Neural crest cell (in vitro differentiated cells): Measurements from ENCODE around the gene SUCLG2. TPM values are rescaled to one million over a fixed set of nuclear protein-coding genes. Genes with fewer than 3 reads are reported as not detected.
"Not testable (repeated sequence)": the region's sequence is repeated elsewhere in the genome, so short reads cannot be mapped to it uniquely, and the experiment has no call there.

ENCODE experiments used
- DNase-seq: peaks from one replicate; pipeline ENCODE4 v3.0.0; 2021; ENCODE audit warnings: low read depth, mixed read lengths, low spot score
- H3K27ac Mint-ChIP-seq: one replicate; pipeline ENCODE4 v1.8.0; 2021; ENCODE audit warnings: mild to moderate bottlenecking, mixed read lengths; ENCODE audit not compliant: unreplicated experiment
- H3K27me3 Mint-ChIP-seq: 2 replicates; pipeline ENCODE4 v1.8.0; 2021; ENCODE audit warnings: low read depth, mild to moderate bottlenecking, mixed read lengths
- H3K36me3 Mint-ChIP-seq: 2 replicates; pipeline ENCODE4 v1.8.0; 2021; ENCODE audit warnings: low read depth, mild to moderate bottlenecking, mixed read lengths
- H3K4me1 Mint-ChIP-seq: 2 replicates; pipeline ENCODE4 v1.8.0; 2021; ENCODE audit warnings: mixed read lengths
- H3K4me3 Mint-ChIP-seq: one replicate; pipeline ENCODE4 v1.8.0; 2021; ENCODE audit warnings: mild to moderate bottlenecking, mixed read lengths
- H3K9me3 Mint-ChIP-seq: 2 replicates; pipeline ENCODE4 v1.8.0; 2021; ENCODE audit warnings: mixed read lengths
- CTCF ChIP-seq: fragments of 200-600 bp; sonication (generic); conservative IDR thresholded peaks from 2 replicates; pipeline ENCODE4 v1.5.0; 2021; ENCODE audit warnings: antibody characterized with exemption, mild to moderate bottlenecking
- total RNA-seq: library from RNA; stranded (reverse); gene quantifications from 2 replicates; pipeline ENCODE4 v1.2.1, GENCODE V29; 2021

SUCLG2 gene
- total RNA-seq, 1 donor from 2014 or later, result 36.4 TPM

GRCh38 chr3:67540198-67540894, 114.1 kb downstream of the SUCLG2 start:
- Mint-ChIP-seq H3K27ac (no peak overlapping the region), H3K27me3 (no peaks in the 10 kb centered on the region), H3K36me3 (peaks cover 27% of the 10 kb centered on the region), H3K9me3 (peaks cover 13% of the 10 kb centered on the region), H3K4me3 (no peak overlapping the region), H3K4me1 (no peaks in the 10 kb centered on the region)
- no peak for DNase-seq
- no peak for TF ChIP-seq CTCF

GRCh38 chr3:67537203-67537602, 117.2 kb downstream of the SUCLG2 start:
- H3K4me1 Mint-ChIP-seq, DNase-seq, H3K27ac Mint-ChIP-seq, H3K9me3 Mint-ChIP-seq, H3K27me3 Mint-ChIP-seq, H3K4me3 Mint-ChIP-seq: not testable (repeated sequence)
- peaks cover 21% of the 10 kb centered on the region for H3K36me3 Mint-ChIP-seq

GRCh38 chr3:67535006-67535405, 119.4 kb downstream of the SUCLG2 start:
- H3K4me1 Mint-ChIP-seq, result peaks cover 9% of the 10 kb centered on the region
- H3K9me3 Mint-ChIP-seq, result peaks cover 9% of the 10 kb centered on the region
- peaks cover 14% of the 10 kb centered on the region for H3K36me3 Mint-ChIP-seq
- H3K27ac Mint-ChIP-seq, result no peak overlapping the region
- DNase-seq, result no peak
- TF ChIP-seq CTCF, result no peak
- H3K27me3 Mint-ChIP-seq, result no peaks in the 10 kb centered on the region
- H3K4me3 Mint-ChIP-seq, result no peak overlapping the region

GRCh38 chr3:67534594-67534993, 119.8 kb downstream of the SUCLG2 start:
- peaks cover 9% of the 10 kb centered on the region for H3K9me3 Mint-ChIP-seq
- no peaks in the 10 kb centered on the region for H3K27me3 Mint-ChIP-seq
- DNase-seq, result no peak
- no peak overlapping the region for H3K27ac Mint-ChIP-seq
- no peak for TF ChIP-seq CTCF
- H3K36me3 Mint-ChIP-seq, result peaks cover 10% of the 10 kb centered on the region
- H3K4me1 Mint-ChIP-seq, result peaks cover 10% of the 10 kb centered on the region
- H3K4me3 Mint-ChIP-seq, result no peak overlapping the region

- H3K4me1 Mint-ChIP-seq, result peaks cover 19% of the 10 kb centered on the region
- TF ChIP-seq CTCF, result no peak
- no peak overlapping the region for H3K4me3 Mint-ChIP-seq
- H3K36me3 Mint-ChIP-seq, result peaks cover 11% of the 10 kb centered on the region
- no peak overlapping the region for H3K27ac Mint-ChIP-seq
- no peaks in the 10 kb centered on the region for H3K27me3 Mint-ChIP-seq
- no peaks in the 10 kb centered on the region for H3K9me3 Mint-ChIP-seq
- DNase-seq, result no peak
Measured at GRCh38 chr3:67531181-67532101, 123.0 kb downstream of the SUCLG2 start.

- Mint-ChIP-seq H3K9me3 (no peaks in the 10 kb centered on the region), H3K4me1 (peaks cover 19% of the 10 kb centered on the region), H3K27me3 (no peaks in the 10 kb centered on the region), H3K36me3 (peaks cover 18% of the 10 kb centered on the region), H3K4me3 (no peak overlapping the region), H3K27ac (no peak overlapping the region)
- no peak for TF ChIP-seq CTCF
- DNase-seq, result no peak
Measured at GRCh38 chr3:67529915-67530314, 124.5 kb downstream of the SUCLG2 start.
